GM12874 (cell line): ENCODE measurements around the gene DHDDS.

Experiments used
- TF ChIP-seq, protein P1 (sequence below): IDR thresholded peaks from 2 replicates; pipeline ENCODE4 v1.5.1; 2011; ENCODE audit warnings: low read depth, mild to moderate bottlenecking, control low read depth, low read length, moderate library complexity; ENCODE audit not compliant: insufficient read depth

Gene DHDDS

DNA sequence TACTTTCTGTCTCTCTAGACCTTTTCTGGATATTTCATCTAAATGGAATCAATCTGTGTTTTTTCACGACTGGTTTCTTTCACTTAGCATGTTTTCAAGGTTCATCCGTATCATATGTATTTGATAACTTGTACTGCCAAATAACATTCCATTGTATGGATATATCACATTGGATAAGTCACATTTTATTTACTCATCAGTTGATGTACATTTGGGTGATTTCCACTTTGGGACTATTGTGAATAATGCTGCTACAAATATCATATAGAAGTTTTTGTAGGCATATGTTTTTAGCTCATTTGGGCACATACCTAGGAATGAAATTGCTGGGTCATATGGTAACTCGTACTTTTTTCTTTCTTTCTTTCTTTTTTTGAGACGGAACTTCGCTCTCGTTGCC lies 46.9 kb downstream of the DHDDS start:
- TF ChIP-seq, protein P1, sequence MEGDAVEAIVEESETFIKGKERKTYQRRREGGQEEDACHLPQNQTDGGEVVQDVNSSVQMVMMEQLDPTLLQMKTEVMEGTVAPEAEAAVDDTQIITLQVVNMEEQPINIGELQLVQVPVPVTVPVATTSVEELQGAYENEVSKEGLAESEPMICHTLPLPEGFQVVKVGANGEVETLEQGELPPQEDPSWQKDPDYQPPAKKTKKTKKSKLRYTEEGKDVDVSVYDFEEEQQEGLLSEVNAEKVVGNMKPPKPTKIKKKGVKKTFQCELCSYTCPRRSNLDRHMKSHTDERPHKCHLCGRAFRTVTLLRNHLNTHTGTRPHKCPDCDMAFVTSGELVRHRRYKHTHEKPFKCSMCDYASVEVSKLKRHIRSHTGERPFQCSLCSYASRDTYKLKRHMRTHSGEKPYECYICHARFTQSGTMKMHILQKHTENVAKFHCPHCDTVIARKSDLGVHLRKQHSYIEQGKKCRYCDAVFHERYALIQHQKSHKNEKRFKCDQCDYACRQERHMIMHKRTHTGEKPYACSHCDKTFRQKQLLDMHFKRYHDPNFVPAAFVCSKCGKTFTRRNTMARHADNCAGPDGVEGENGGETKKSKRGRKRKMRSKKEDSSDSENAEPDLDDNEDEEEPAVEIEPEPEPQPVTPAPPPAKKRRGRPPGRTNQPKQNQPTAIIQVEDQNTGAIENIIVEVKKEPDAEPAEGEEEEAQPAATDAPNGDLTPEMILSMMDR = no peak

DNA sequence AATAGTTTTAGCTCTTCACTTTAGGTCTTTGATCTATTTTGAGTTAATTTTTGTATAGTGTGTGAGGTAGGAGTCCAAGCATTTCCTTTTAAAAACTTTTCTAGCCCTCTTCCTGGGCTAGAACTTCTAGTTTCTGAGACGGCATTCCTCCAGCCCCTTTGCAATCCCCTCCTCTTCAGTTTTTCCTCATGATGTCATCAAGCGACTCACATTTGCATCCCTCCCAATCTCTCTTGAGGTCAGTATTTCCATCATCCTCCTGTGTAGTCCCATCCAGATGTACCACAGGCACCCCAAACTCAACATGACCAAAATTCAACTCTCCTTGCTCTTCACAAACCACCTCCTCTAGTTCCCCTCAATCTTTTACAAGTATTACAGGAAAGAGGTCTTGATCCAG lies 50.8 kb downstream of the DHDDS start:
- TF ChIP-seq, protein P1 = no peak

DNA sequence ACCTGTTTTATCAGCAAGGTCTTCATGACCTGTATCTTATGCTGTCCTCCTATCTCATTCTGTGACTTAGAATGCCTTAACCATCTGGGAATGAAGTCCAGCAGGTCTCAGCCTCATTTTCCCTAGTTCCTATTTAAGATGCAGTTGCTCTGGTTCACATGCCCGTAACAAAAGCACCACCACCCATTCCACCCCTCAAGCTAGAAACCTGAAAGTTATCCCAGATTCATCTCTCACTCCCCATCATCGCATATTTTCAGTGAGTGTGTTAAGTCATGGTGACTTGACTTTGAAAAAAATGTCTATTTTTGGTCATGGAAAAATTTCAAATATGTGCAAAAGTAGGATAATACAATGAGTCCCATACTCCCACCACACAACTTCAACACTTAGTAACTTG lies 51.9 kb downstream of the DHDDS start:
- TF ChIP-seq, protein P1 = no peak

DNA sequence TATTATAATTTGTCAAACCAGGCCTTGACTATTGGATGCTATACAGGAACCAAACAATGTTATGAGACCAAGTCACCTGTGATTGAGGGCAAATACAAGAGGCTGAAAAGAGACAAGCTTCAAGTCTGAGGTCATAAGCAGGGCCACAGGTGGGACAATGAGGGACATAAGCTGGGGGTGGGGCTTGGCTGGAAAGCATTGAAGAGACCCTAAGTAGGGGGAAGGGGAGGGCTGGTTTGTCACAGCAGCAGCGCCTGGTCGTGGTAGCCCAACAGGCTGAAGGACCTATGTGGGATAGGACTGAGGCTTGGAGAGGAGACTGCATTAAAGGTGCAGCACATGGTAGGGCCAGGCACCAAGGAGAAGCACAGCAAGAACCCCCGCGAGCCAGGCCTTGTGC lies 58.0 kb downstream of the DHDDS start:
- TF ChIP-seq, protein P1 = no peak

DNA sequence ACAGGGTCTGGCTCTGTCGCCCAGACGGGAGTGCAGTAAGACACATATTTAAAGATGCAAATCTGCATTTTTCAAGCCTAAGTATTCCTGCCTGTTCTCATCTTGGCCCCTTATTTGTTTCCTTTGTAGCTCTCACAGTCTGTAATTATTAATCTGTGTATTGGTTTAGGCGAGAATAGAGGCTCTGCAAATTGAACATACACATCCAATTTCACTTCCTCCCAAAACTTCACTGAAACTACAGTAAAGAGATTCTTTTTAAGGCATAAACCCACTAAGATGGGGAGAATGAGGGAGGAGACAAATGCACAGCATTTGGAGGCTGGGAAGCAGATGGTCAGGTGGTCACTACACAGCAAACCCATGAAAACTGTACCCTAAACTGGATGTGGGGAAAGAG lies 61.1 kb downstream of the DHDDS start:
- TF ChIP-seq, protein P1 = no peak

DNA sequence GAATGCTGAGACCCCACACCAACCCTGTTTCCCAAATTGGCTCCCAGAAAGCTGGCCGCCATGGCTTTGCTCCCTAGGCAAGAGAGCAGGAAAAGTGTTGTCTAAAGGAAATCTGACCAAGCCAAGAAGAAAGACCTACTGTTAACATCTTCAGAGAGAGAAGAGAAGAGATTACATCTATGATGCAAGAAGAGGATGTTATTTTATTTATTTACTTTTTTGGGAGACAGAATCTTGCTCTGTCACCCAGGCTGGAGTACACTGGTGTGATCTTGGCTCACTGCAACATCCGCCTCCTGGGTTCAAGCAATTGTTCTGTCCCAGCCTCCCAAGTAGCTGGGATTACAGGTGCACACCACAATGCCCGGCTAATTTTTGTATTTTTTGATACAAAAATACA lies 61.8 kb downstream of the DHDDS start:
- TF ChIP-seq, protein P1 = no peak

DNA sequence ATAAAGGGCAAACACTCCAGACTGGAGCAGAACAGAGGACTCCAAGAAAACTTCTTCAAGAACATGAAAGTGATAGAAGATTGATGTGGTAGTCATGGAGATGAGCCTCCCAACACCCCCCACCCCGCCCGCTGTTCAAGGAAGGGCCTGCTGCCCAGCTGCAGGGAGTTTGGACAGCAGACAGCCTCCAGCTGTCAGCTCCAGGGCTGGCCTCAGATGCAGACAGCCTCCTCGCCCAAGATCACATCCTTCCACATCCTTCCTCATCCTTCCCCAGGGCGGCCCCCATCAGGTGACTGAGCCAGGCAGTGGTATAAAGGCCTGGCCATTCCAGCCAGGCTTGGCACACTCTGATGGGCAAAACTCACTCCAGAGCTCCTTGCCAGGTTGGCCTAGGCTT lies 64.7 kb downstream of the DHDDS start:
- TF ChIP-seq, protein P1 = no peak

DNA sequence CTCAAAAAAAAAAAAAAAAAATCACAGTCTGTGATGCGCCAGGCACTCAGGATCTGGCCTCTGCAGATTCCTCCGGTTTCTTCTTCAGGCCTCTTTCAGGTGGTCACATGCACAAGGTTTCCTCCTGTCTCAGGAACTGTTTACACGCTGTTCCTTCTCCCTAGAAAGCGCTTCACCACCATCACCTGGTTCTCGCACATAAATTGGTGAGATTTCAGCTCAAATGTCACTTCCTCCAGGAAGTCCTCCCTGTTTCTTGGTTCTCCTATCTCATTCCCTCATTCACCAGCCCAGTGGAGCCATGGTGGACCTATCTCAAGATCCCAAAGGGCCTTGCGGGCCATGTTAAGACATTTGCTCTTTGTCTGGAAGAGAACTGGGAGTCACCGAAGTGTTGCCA lies 66.8 kb downstream of the DHDDS start:
- TF ChIP-seq, protein P1 = no peak
